Heart right ventricle (tissue), 16 donors: ENCODE data around the gene AFF1. TPM values are rescaled to one million over a fixed set of nuclear protein-coding genes. Genes with fewer than 3 reads are reported as not detected.

Experiments used
- ATAC-seq, 8 donors: fragments of 200-7000 bp; cut with Tn5 transposase; one replicate each; pipeline ENCODE4 v1.9.1; 2020; ENCODE audit warnings: mild to moderate bottlenecking in 8 of 8, moderate library complexity in 8 of 8, moderate number of reproducible peaks in 1 of 8
- DNase-seq, 2 donors: peaks; one replicate each; pipeline ENCODE4 v3.0.0-alpha.2; 2020
- H3K27ac ChIP-seq, 10 donors: fragments of 200-600 bp; sonication (generic) in 2 of 10; one replicate each; pipeline versions ENCODE4 v1.5.0 to v1.8.0; 2020 to 2022; ENCODE audit warnings: mild to moderate bottlenecking in 3 of 10
- H3K27me3 ChIP-seq, 7 donors: fragments of 200-600 bp; one replicate each; pipeline ENCODE4 v1.8.0; 2021 to 2022; ENCODE audit warnings: mild to moderate bottlenecking in 2 of 7
- H3K36me3 ChIP-seq, 9 donors: fragments of 200-600 bp; sonication (generic) in 1 of 9; one replicate each; pipeline versions ENCODE4 v1.5.0 to v1.8.0; 2020 to 2022; ENCODE audit warnings: mild to moderate bottlenecking in 2 of 9
- H3K4me1 ChIP-seq, 9 donors: fragments of 200-600 bp; sonication (generic) in 1 of 9; one replicate each; pipeline versions ENCODE4 v1.5.0 to v1.8.0; 2020 to 2022; ENCODE audit warnings: mild to moderate bottlenecking in 4 of 9
- H3K4me3 ChIP-seq, 10 donors: fragments of 200-600 bp; sonication (generic) in 2 of 10; one replicate each; pipeline versions ENCODE4 v1.5.0 to v1.8.0; 2020 to 2022; ENCODE audit warnings: mild to moderate bottlenecking in 7 of 10, moderate library complexity in 2 of 10
- H3K9me3 ChIP-seq, 11 donors: fragments of 200-600 bp in 10 of 11; sonication (generic) in 2 of 11; one replicate each; pipeline versions ENCODE4 v1.5.0 to v1.8.0; 2013 to 2022; ENCODE audit warnings: mild to moderate bottlenecking in 2 of 11, control low read depth in 1 of 11, moderate library complexity in 1 of 11
- CTCF ChIP-seq, 9 donors: fragments of 200-600 bp; sonication (generic) in 2 of 9; IDR thresholded peaks; one replicate each; pipeline versions ENCODE4 v1.5.0 to v1.8.0; 2021 to 2022; ENCODE audit warnings: antibody characterized with exemption in 9 of 9, mild to moderate bottlenecking in 5 of 9, moderate library complexity in 1 of 9
- WGBS, 2 donors: extraction: QIAGEN DNeasy Blood & Tissue Kit; methylation state at CpG; one replicate each; pipeline ENCODE4 v1.1.7; 2013; ENCODE audit warnings: inconsistent platforms in 1 of 2; 5-methylcytosine and 5-hydroxymethylcytosine counted together
- intact Hi-C, 10 donors: fragments of 100-400 bp; cut with DNase I; formaldehyde crosslinking; loops; one replicate each; pipeline versions ENCODE4 v1.11.1 to v1.14.2; 2022
- polyA plus RNA-seq, 2 donors: library from polyadenylated mRNA; stranded (reverse); fragments of 200-250 nt; gene quantifications; one replicate each; pipeline ENCODE4 v1.2.3, GENCODE V29; 2013
- total RNA-seq, 10 donors: library from RNA; stranded (reverse); fragmentation: NEBNext Ultra II Directional in 3 of 10; extraction: Animal tissue kit (Norgen Biotek cat#: 25700) in 3 of 10; gene quantifications; one replicate each; pipeline versions ENCODE4 v1.2.1 to v1.2.4, GENCODE V29; 2021 to 2023
- donor health status: Arrhythmogenic right ventricular cardiomyopathy.
- donor health status: ischemic (EF 13 %, LVEDD 7.1; RV severe dilation, severe dysfunction).
- donor health status: healthy with polysubstance abuse.
- donor health status: DM: no; HTN: yes; CAD: no.
- donor health status: DM: no; HTN: no; CAD: no.
- donor health status: ischemic (EF 25% LVEDD 6.9; RV normal size, moderate dysfunction).
- donor health status: ischemic (EF 25% LVEDD 5.7; RV mildly dilated, moderate dysfunction).
- donor health status: healthy.
- donor health status: DM: yes; HTN: yes; CAD: no.
- donor health status: Ischemic cardiomyopathy.
- donor health status: ischemic (EF 35%, LVEDD 5.7; RV mildly dilated, moderate dysfunction).
- donor health status: nonischemic (EF 11% LVEDD 7.7; RV severe dilation, severe dysfunction).
- donor health status: DM: yes; HTN: yes; CAD: no.
- donor health status: PGD.
- donor health status: ischemic (EF 29% LVEDD 5.4; RV normal size, mild dysfunction).
- donor health status: nonischemic (EF 23%, LVEDD 6.1; RV moderate dilation, normal function).

AFF1 gene
- total and polyA plus RNA-seq, 12 donors = 44.4 to 90.2 (median 74.5) TPM

DNA sequence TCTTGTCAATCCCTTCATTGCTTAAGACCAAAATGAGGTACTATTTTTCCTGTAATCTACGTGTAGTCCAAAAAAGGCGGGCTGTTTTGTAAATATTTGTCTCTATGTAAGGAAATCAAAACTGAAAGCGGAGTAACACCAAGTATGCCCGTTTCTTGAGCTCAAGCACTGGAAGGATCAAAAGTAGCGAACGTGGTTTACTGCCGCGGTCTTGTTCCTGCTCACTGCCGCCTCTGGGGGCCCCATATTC, 71.5 kb downstream of the AFF1 start:
- Histone ChIP-seq H3K36me3 (no peaks in the 10 kb centered on the region), H3K27me3 (no peaks in the 10 kb centered on the region), H3K27ac (peak overlapping the region; percentile 97 to 99 (median 98)), H3K4me1 (peaks cover 4 to 56% (median 42%) of the 10 kb centered on the region in 9 donors), H3K9me3 (no peaks in the 10 kb centered on the region), H3K4me3 (peak overlapping the region; percentile 72 to 90 (median 79))
- TF ChIP-seq CTCF (IDR thresholded peaks at IDR 0.05) = peak in 3 of 9 donors; percentile 17 to 49 (median 29)
- intact Hi-C loops = loop anchor here (2.0 to 10.0 kb wide), 14 partner anchors 41 to 214 kb away; partner anchors contain the start of genes AFF1 (in 8 of the 10) and KLHL8 (in 1 of the 10)
- 0% methylated on average over 9 of the region's 9 CpGs for WGBS, 2 donors
- DNase-seq (no peak), ATAC-seq (no peak)

DNA sequence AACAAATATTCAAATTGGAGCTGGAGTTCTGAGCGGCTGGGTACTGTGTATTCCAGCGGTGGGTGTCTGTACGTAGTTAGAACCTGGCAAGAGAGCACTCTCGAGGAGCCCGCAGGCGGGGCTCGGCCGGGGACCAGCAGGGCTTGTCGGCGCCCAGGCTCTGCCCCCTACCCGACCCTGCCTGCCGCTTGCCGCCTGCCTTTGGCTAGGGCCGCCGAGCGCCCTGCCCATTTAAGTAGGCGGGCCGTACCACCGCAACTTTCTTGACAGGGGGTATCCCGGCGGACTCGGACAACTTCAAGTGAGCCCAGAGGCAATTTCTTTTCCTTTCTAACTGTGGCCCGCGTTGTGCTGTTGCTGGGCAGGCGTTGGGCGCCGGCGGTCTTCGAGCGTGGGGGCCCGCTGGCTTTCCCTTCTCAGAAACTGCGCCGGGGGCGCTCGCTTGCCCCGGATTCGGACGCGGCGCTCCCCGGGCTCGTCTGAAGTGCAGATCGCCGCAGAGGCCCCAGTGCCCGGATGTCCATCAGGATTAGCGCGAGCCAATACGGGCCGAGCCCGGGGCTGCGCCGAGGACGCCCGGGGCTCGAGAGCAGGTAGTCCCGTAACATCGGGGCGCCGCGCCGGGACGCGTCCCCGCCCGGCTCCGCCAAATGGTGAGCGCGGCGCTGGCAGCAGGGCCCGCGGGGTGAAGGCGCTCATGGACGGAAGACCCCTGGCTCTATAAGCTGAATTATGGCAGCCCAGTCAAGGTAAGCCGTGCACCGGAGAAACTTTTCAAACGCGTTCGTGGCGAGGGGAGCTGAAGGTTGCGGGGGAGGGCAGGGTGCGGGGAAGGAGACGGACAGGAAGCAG, 72.1 kb downstream of the AFF1 start:
- peak in 5 of 9 donors; percentile 5 to 56 (median 31) for TF ChIP-seq CTCF (IDR thresholded peaks at IDR 0.05)
- WGBS, 2 donors = 0% methylated on average over 82 of the region's 82 CpGs
- peak; percentile 92 to 98 (median 95) for ATAC-seq

DNA sequence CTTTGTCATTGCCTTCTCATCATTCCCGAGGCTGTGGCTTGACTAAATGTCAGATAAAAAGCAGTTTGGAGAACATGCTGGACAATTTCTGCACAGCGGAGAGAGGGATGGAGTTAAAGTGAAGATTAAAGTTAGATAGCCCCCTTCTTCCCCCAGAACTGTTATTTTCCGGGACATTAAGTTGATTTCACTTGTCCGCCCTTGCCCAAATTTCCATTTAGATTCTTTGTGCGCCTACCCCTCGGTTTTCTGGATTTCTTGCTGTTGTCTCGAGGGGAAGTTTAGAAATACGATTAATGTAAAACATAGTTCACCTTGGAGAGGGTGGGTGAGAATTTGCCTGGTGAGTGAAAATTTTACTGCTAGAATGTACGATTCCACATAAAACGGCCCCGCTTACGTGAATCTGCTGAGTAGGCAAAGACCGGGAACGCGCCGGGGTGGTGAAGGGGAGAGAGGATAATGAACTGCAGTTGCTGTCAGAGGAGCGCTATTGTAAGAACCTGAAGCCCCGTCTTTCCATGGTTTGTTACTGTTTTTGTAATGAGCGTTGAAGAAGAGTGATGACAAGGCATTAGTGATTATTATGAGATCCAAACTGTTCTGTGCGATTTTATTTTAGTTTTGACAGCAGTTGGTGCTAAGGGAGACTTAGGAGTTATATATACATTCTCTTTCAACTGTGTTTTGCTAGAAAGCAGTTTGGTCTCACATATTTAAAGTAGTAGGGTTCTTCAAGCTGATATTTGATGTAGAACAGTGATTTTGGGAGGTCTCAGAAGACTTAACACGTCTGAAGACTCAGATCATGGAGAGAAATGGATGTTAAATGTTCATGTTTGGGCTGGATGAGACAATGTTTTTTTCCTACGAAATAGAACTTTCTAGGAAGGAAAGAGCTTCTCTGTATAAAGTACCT, 73.0 kb downstream of the AFF1 start:
- peak; percentile 68 to 77 for DNase-seq
- peak overlapping the region; percentile 97 to 99 (median 98) for H3K27ac ChIP-seq
- H3K9me3 ChIP-seq = no peaks in the 10 kb centered on the region
- 0 to 1% methylated on average over 22 of the region's 22 CpGs for WGBS, 2 donors
- H3K4me1 ChIP-seq = peaks cover 6 to 65% (median 56%) of the 10 kb centered on the region in 9 donors
- peak in 1 of 9 donors; percentile 8 for TF ChIP-seq CTCF (IDR thresholded peaks at IDR 0.05)
- H3K27me3 ChIP-seq = no peaks in the 10 kb centered on the region
- ATAC-seq = peak; percentile 21 to 63 (median 54)
- peak overlapping the region; percentile 72 to 90 (median 79) for H3K4me3 ChIP-seq
- intact Hi-C loops = loop anchor here (2.0 to 10.0 kb wide), 16 partner anchors 21 to 213 kb away; partner anchors contain the start of genes AFF1 (in 8 of the 10) and KLHL8 (in 1 of the 10)
- H3K36me3 ChIP-seq = no peaks in the 10 kb centered on the region

More for the DNA sequence above, 72.1 kb downstream of the AFF1 start:
- Histone ChIP-seq H3K36me3 (no peaks in the 10 kb centered on the region), H3K4me1 (peaks cover 4 to 56% (median 48%) of the 10 kb centered on the region in 9 donors), H3K27ac (peak overlapping the region; percentile 97 to 99 (median 98)), H3K4me3 (peak overlapping the region; percentile 72 to 90 (median 79)), H3K27me3 (no peaks in the 10 kb centered on the region), H3K9me3 (no peaks in the 10 kb centered on the region)
- peak; percentile 93 for DNase-seq
- intact Hi-C loops = loop anchor here (2.0 to 10.0 kb wide), 14 partner anchors 40 to 214 kb away; partner anchors contain the start of genes AFF1 (in 8 of the 10) and KLHL8 (in 1 of the 10)
